ENCODE measurements around the gene B9D1.

Gene B9D1

DNA sequence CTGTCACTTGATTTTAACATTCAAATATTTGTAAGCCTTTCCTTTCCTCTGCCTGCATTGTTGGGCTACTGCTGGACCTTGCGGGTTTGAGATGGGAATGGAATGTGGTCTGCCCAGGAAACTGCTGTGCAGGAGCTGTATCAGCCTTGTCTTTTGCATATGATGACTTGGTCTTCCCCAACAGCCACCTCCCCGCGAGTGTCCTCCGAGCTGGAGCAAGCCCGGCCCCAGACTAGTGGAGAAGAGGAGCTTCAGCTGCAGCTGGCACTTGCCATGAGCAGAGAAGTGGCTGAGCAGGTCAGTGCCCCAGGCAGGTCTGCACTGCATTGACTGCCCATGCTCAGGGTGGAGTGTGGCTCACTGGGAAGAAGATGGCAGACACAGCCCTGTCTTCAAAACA lies 52.8 kb downstream of the B9D1 start:
- Histone ChIP-seq H2AFZ (ENCODE audit: low read length) (no peak overlapping the region), H3K4me3 (ENCODE audit: low read length) (no peak overlapping the region), H3F3A (ENCODE audit: insufficient read depth, low read length) (peaks cover 35% of the 10 kb centered on the region), H3K36me3 (replicated peaks; ENCODE audit: insufficient read depth, low read length) (no peaks in the 10 kb centered on the region), H3K4me1 (ENCODE audit: low read length) (peaks cover 51% of the 10 kb centered on the region), H3K9me2 (replicated peaks; ENCODE audit: insufficient read depth, low read length) (no peaks in the 10 kb centered on the region), H3K27me3 (replicated peaks; ENCODE audit: insufficient read depth, low read length) (no peaks in the 10 kb centered on the region), H3K9ac (ENCODE audit: low read length) (no peak overlapping the region), H3K9me3 (replicated peaks; ENCODE audit: insufficient read depth, low read length) (no peaks in the 10 kb centered on the region), H3K4me2 (ENCODE audit: low read depth, low read length) (no peak overlapping the region), H3K27ac (ENCODE audit: low read length) (no peak overlapping the region), H4K20me1 (ENCODE audit: insufficient read depth, low read length) (no peaks in the 10 kb centered on the region), H3K79me2 (ENCODE audit: low read length) (peaks cover 10% of the 10 kb centered on the region)
- no peak for DNase-seq
- TF ChIP-seq EZH2 (optimal IDR thresholded peaks at IDR 0.05; ENCODE audit: low read depth, low read length) (no peak), EZH2phosphoT487 (IDR thresholded peaks at IDR 0.05; ENCODE audit: low read length) (no peak)
- TF ChIP-seq, protein P1, sequence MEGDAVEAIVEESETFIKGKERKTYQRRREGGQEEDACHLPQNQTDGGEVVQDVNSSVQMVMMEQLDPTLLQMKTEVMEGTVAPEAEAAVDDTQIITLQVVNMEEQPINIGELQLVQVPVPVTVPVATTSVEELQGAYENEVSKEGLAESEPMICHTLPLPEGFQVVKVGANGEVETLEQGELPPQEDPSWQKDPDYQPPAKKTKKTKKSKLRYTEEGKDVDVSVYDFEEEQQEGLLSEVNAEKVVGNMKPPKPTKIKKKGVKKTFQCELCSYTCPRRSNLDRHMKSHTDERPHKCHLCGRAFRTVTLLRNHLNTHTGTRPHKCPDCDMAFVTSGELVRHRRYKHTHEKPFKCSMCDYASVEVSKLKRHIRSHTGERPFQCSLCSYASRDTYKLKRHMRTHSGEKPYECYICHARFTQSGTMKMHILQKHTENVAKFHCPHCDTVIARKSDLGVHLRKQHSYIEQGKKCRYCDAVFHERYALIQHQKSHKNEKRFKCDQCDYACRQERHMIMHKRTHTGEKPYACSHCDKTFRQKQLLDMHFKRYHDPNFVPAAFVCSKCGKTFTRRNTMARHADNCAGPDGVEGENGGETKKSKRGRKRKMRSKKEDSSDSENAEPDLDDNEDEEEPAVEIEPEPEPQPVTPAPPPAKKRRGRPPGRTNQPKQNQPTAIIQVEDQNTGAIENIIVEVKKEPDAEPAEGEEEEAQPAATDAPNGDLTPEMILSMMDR (IDR thresholded peaks at IDR 0.05; ENCODE audit: low read length): no peak

- peaks cover 17% of the 10 kb centered on the region for H3K79me2 ChIP-seq (ENCODE audit: low read length)
- peaks cover 64% of the 10 kb centered on the region for H3K4me1 ChIP-seq (ENCODE audit: low read length)
- peak overlapping the region; percentile 99; the same call in 1 of the 2 replicates for H3K27ac ChIP-seq (ENCODE audit: low read length)
- no peaks in the 10 kb centered on the region for H3K9me3 ChIP-seq (replicated peaks; ENCODE audit: insufficient read depth, low read length)
- no peak overlapping the region for H3K9ac ChIP-seq (ENCODE audit: low read length)
- no peaks in the 10 kb centered on the region for H3K27me3 ChIP-seq (replicated peaks; ENCODE audit: insufficient read depth, low read length)
- no peak for DNase-seq
- H3K4me2 ChIP-seq (ENCODE audit: low read depth, low read length): 0 out of 2 replicates have a peak overlapping the region, but pooled peaks have one; percentile 4
- H4K20me1 ChIP-seq (ENCODE audit: insufficient read depth, low read length): no peaks in the 10 kb centered on the region
- H3K4me3 ChIP-seq (ENCODE audit: low read length): no peak overlapping the region
- TF ChIP-seq EZH2phosphoT487 (IDR thresholded peaks at IDR 0.05; ENCODE audit: low read length) (no peak), EZH2 (optimal IDR thresholded peaks at IDR 0.05; ENCODE audit: low read depth, low read length) (no peak)
- TF ChIP-seq, protein P1 (IDR thresholded peaks at IDR 0.05; ENCODE audit: low read length): no peak
- H3K36me3 ChIP-seq (replicated peaks; ENCODE audit: insufficient read depth, low read length): no peaks in the 10 kb centered on the region
- H3K9me2 ChIP-seq (replicated peaks; ENCODE audit: insufficient read depth, low read length): no peaks in the 10 kb centered on the region
- peaks cover 42% of the 10 kb centered on the region for H3F3A ChIP-seq (ENCODE audit: insufficient read depth, low read length)
- H2AFZ ChIP-seq (ENCODE audit: low read length): no peak overlapping the region
Observed at GRCh38 chr17:19308398-19308797, 54.1 kb downstream of the B9D1 start.

GRCh38 chr17:19307521-19307920 lies 55.0 kb downstream of the B9D1 start:
- H3K9me2 ChIP-seq (replicated peaks; ENCODE audit: insufficient read depth, low read length): no peaks in the 10 kb centered on the region
- no peaks in the 10 kb centered on the region for H3K27me3 ChIP-seq (replicated peaks; ENCODE audit: insufficient read depth, low read length)
- no peaks in the 10 kb centered on the region for H3K36me3 ChIP-seq (replicated peaks; ENCODE audit: insufficient read depth, low read length)
- peaks cover 17% of the 10 kb centered on the region for H3K79me2 ChIP-seq (ENCODE audit: low read length)
- peak overlapping the region; percentile 99 for H3K27ac ChIP-seq (ENCODE audit: low read length)
- H2AFZ ChIP-seq (ENCODE audit: low read length): no peak overlapping the region
- H3F3A ChIP-seq (ENCODE audit: insufficient read depth, low read length): peaks cover 46% of the 10 kb centered on the region
- peak overlapping the region; percentile 59 for H3K4me2 ChIP-seq (ENCODE audit: low read depth, low read length)
- H4K20me1 ChIP-seq (ENCODE audit: insufficient read depth, low read length): no peaks in the 10 kb centered on the region
- DNase-seq: no peak
- H3K4me1 ChIP-seq (ENCODE audit: low read length): peaks cover 73% of the 10 kb centered on the region
- no peaks in the 10 kb centered on the region for H3K9me3 ChIP-seq (replicated peaks; ENCODE audit: insufficient read depth, low read length)
- no peak overlapping the region for H3K4me3 ChIP-seq (ENCODE audit: low read length)
- TF ChIP-seq EZH2phosphoT487 (IDR thresholded peaks at IDR 0.05; ENCODE audit: low read length): no peak
- TF ChIP-seq, protein P1 (IDR thresholded peaks at IDR 0.05; ENCODE audit: low read length): no peak
- TF ChIP-seq EZH2 (optimal IDR thresholded peaks at IDR 0.05; ENCODE audit: low read depth, low read length): no peak
- H3K9ac ChIP-seq (ENCODE audit: low read length): peak overlapping the region; percentile 35; the same call in 1 of the 2 replicates

Data from MM.1S (cell line).